Endothelial cell of hepatic sinusoid (primary cell): ENCODE measurements around the gene ESF1.
"Not testable (repeated sequence)": the region's sequence is repeated elsewhere in the genome, so short reads cannot be mapped to it uniquely, and the experiment has no call there.

Experiments used
- in situ Hi-C: cut with HindIII; loops from 2 replicates; pipeline ENCODE4 v1.10.0; 2017; ENCODE audit warnings: low sequenced_read_pairs

The ESF1 gene

DNA sequence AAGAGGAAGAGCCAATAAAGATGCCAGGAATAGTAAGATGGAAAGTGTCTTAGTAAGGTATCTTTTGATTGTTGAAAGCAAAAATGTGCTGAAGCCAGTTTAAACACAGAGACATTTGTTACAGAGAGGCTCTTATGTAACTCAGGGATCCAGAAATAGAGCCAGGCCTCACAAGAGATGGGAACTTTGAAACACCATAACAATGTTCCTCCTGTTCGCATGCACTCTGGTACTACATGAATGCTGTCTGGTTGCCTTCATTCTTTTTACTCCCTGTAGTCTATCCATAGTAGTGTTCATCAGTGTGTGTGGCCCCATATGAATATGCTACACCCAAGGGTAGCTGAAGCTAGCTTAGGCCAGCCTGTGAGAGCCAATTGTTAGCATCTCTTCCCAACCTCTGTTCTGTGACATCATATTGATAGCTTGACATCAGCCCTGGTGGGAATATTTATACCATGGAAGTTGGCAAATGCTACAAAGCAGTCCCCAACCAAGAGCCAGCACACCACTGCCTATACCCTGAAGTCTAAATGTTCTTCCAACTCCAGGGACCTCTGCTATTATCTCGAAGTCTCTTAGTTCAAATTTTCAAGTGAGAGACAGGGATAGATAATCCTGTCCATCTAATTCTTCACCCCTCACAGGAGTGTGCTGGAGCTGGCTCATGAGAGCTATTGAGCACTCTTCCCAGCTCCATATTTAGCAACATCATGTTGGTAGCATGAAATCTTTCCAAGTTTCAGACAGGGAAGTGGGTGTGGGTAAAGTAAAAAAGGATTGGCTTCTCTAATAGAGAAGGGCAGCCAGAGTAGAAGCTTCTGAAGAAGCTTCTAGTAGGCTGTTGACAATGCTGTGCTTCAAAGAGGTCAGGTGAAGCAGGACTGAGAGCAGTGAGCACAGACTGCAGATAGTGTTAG, 7.1 kb upstream of the ESF1 start:
- in situ Hi-C loops, result no loop called here

GRCh38 chr20:13790708-13791107, 6.0 kb upstream of the ESF1 start:
- in situ Hi-C loops, result no loop called here

DNA sequence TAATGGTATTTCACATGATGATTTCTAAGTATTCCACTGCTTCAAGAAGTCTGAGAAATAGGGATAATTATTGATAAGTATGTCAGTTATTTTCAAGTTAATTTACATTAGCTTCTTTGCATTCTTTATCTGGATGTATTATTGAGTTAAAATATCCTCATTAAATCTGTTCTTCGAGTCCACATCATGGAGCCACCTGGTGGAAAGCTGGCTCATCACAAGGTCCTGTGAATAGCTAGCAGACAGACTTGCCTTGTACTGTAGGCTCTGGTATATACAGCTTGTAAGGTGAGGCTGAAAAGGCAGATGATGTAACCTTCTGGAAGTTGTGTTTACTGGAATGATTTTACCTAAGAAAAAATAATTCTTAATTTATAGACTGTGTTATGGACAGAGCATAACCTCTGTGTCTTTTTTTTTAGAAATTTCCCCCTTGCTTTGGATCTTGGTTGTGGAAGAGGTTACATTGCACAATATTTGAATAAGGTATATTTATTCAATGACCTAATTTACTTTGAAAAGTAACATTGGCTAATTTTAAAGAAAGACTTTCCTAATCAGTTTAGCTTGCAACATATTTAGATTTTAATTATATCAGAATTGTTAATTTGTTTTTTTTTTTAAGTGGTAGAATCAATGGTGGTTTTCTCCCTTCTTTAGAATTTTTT, 3.6 kb upstream of the ESF1 start:
- in situ Hi-C loops, result no loop called here

- in situ Hi-C loops, result no loop called here
These were observed 1.6 kb upstream of the ESF1 start for GRCh38 chr20:13786143-13786828.

DNA sequence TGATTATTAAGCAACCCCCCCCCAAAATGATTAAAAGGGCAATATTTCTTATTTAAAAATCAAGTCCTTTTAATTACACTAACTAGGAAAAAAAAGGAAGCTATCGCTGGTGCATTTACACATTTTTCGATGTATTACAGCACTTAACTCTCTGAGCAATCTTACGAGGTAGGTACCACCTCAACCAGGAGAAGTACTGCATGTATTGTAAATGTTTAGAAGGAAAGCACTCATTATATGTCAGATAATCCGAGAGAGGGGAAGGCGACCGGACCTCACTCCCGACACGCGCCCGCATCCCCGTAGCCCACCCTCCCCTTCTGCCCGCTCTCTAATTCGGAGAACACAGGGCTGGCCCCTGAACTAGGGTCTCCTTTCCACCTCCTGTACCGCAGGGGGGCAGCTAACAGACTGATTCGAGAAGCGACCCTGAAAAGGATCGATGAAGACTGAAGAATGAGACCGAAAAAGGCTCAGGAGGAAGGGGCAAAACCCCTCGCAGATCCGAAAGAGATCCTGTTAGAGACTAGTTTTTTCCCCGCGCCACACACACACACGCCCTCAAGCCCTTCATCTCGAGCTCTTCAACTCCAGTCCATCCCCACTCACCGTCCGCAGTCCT, 337 bp downstream of the ESF1 start:
- in situ Hi-C loops, result no loop called here

DNA sequence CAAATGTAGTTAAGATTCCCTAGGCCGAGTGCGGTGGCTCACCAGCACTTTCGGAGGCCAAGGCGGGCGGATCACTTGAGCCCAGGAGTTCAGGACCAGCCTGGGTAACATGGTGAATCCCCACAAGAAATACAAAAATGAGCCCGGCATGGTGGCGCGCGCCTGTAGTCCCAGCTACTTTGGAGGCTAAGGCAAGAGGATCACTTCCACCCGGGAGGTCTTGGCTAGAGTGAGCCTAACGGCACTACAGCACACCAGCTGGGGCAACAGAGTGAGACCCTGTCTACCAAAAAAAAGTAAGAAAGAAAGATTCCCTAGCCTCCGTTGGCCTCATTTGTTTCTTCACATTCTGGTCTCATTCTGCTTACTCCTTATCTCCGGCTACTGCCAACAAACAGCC, 1.2 kb downstream of the ESF1 start:
- in situ Hi-C loops, result no loop called here

- in situ Hi-C loops, result no loop called here
These were observed 5.9 kb downstream of the ESF1 start for GRCh38 chr20:13778827-13779226.

- in situ Hi-C loops, result no loop called here
These were observed 7.5 kb downstream of the ESF1 start for GRCh38 chr20:13777171-13777601.

DNA sequence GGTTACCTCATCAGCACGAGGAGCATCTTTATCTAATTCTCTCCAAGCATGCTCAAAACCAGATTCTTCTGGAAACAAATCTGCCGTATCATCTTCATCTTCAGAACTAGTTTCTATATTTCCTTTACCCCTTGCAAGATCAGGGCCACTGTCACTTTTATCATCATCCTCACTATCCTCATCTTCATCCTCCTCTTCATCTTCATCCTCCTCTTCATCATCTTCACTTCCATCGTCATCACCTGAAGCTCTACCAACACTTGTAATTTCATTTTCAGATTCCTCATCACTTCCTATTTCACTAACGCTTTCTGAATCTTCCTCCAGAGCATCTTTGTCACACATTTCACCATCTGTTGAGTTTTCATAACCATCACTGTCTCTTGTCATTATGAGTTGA, 8.9 kb downstream of the ESF1 start:
- in situ Hi-C loops, result no loop called here

GRCh38 chr20:13772529-13772928, 12.2 kb downstream of the ESF1 start:
- in situ Hi-C loops, result no loop called here

GRCh38 chr20:13771853-13772453, 12.8 kb downstream of the ESF1 start:
- in situ Hi-C loops, result no loop called here

DNA sequence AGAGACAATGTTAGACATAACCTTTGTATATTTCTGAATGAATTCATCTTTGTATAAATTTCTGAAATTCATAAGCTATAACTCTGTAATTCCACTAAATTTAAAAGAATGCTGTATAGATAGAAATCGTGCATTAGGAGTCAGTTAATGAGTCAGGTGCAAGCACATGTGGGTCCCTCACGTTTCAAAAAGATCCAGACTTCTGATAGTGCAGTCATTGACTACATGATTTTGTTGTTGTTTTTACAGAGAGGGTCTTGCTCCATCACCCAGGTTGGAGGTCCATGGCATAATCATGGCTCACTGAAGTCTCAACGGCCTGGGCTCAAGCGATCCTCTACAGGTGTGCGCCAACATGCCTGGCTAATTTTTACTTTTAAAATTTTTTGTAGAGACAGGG, 14.6 kb downstream of the ESF1 start:
- in situ Hi-C loops, result no loop called here

GRCh38 chr20:13765868-13766416, 18.8 kb downstream of the ESF1 start:
- in situ Hi-C loops, result no loop called here

- in situ Hi-C loops, result no loop called here
These were observed 19.4 kb downstream of the ESF1 start for GRCh38 chr20:13765299-13765698.

DNA sequence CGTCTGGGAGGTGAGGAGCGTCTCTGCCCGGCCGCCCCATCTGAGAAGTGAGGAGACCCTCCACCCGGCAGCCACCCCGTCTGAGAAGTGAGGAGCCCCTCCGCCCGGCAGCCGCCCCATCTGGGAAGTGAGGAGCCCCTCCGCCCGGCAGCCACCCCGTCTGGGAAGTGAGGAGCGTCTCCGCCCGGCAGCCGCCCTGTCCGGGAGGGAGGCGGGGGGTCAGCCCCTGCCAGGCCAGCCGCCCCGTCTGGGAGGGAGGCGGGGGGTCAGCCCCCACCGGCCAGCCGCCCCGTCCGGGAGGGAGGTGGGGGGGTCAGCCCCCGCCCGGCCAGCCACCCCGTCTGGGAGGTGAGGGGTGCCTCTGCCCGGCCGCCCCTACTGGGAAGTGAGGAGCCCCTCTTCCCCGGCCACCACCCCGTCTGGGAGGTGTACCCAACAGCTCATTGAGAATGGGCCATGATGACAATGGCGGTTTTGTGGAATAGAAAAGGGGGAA, 24.2 kb downstream of the ESF1 start:
- in situ Hi-C loops, result not testable (repeated sequence)

DNA sequence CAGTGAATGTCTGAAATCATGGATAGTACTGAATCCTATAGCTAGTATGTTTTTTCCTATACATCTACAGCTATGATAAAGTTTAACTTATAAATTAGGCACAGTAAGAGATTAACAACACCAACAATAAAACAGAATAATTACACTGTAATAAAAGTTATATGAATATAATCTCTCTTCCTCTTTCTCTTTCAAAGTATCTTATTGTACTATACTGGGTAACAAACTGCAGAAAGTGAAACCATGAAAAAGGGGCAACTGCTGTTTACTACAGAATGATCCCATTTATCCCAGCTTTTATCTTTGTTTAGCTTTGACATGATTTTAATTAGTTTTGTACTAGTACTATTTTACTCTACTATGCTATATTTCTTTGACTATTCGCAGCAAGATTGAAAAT, 25.8 kb downstream of the ESF1 start:
- in situ Hi-C loops, result no loop called here

GRCh38 chr20:13756551-13756950, 28.2 kb downstream of the ESF1 start:
- in situ Hi-C loops, result no loop called here

DNA sequence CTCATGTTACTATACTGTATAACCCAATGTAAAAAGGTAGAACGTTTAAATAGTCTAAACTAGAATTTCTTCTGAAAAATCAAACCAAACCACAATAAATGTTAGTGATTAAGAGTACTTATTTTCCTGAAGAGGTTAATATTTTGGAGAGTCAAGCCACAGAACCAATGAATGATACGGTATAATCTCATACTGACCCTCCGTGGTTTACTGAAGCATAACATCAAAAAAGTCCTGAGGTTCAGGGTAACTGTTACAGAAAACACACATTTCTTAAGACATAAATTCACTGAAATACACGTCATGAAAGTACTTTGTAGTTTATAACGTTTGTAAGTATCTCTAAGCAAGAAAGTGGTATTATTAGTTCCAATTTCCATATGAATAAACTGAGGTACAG, 28.9 kb downstream of the ESF1 start:
- in situ Hi-C loops, result no loop called here

GRCh38 chr20:13753436-13754036, 31.2 kb downstream of the ESF1 start:
- in situ Hi-C loops, result no loop called here

DNA sequence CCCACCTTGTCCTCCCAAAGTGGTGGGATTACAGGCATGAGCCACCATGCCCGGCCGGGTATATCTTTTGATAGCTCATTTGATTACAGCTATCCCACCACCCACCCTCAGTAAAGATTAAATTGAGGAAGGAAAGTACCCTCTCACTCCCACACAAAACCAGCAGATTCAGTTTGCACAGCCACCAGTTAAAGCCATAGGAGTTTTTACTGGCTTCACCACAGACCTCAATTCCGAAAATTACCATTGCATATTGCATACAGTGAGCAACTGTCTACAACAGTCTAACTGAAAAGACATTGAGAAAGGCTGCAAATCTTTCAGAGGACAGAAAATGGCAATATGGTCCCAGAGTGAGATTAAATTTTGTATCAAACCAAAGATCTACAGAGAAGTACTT, 34.9 kb downstream of the ESF1 start:
- in situ Hi-C loops, result no loop called here
